ENCODE data around the gene MAT2A. TPM values are rescaled to one million over a fixed set of nuclear protein-coding genes. Genes with fewer than 3 reads are reported as not detected.
A peak's percentile ranks its signal among the peaks of the same experiment; 100 is the strongest.

Gene MAT2A
- total and polyA plus RNA-seq, 9 of the 15 experiments (the other 6 are each of a cell fraction or from before 2014, with no cell fraction given) = 130 to 1,027 (median 240) TPM

DNA sequence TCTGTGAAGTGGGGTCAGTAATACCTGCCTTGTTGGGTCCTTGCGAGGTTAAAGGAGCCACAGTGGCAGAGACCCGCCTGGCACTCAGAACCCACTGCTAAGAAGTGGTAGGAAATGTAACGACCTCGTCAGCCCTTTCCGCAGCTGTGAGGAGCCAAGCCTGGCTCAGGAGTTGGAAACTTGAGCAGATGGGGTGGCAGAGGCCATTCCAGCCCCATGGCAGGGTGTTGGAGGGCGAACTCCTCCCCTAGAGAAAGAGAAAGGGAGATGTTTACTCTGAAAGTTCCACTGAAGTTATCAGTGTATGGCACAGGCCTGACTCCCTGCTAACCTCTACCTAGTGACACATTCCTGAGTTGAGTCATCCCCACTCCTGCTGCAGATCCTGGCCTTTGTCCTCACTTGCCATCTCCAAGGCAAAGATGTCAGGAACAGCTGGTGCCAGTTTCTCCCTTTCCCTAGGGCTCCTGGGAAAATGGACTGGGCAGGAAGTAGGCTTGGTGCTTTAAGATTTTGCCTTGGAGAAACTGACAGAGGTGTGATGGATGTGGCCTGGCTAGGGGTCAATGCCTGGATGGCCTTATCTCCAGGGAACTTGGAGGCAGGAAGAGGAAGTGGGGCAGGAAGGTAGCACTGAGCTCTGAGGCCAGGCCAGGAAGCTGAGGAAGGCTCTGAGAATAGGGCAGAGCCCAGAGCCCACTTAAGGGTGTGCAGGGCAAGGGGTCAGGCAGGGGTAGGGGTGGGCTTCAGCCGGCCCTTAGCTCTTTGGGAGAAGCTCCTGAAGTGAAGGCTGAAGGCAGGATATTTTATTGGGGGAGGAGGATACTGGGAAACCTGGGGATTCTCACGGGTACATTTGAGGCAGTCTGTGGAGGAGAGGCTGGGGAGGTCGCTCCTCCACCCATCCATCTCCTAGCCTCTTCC lies 46.2 kb downstream of the MAT2A start (continued):
- TF ChIP-seq ZNF75A (CRISPR knock-in tag; IDR thresholded peaks at IDR 0.05) (no peak), RBM15 (IDR thresholded peaks at IDR 0.05; ENCODE audit: insufficient read depth, low read length) (no peak), ATF7 (IDR thresholded peaks at IDR 0.05) (peak; percentile 48), CBX1 (IDR thresholded peaks at IDR 0.05; ENCODE audit: low read depth) (no peak), POLR2AphosphoS2 (IDR thresholded peaks at IDR 0.05; ENCODE audit: low read length) (no peak), ZKSCAN1 (IDR thresholded peaks at IDR 0.05; ENCODE audit: low read depth, low read length) (no peak), TCFL5 (CRISPR knock-in tag; conservative IDR thresholded peaks at IDR 0.05) (no peak), ZZZ3 (IDR thresholded peaks at IDR 0.05) (no peak), PRPF4 (IDR thresholded peaks at IDR 0.05; ENCODE audit: insufficient read depth, low read depth, low read length, poor library complexity, severe bottlenecking) (no peak), NCOA4 (IDR thresholded peaks at IDR 0.05; ENCODE audit: partially characterized antibody) (no peak), TRIM24 (IDR thresholded peaks at IDR 0.05) (peak; percentile 22 to 45; a peak in 2 of 4 replicates)
- TF ChIP-seq, protein P1, sequence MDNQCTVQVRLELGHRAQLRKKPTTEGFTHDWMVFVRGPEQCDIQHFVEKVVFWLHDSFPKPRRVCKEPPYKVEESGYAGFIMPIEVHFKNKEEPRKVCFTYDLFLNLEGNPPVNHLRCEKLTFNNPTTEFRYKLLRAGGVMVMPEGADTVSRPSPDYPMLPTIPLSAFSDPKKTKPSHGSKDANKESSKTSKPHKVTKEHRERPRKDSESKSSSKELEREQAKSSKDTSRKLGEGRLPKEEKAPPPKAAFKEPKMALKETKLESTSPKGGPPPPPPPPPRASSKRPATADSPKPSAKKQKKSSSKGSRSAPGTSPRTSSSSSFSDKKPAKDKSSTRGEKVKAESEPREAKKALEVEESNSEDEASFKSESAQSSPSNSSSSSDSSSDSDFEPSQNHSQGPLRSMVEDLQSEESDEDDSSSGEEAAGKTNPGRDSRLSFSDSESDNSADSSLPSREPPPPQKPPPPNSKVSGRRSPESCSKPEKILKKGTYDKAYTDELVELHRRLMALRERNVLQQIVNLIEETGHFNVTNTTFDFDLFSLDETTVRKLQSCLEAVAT (IDR thresholded peaks at IDR 0.05) = no peak
- TF ChIP-seq, protein P2, sequence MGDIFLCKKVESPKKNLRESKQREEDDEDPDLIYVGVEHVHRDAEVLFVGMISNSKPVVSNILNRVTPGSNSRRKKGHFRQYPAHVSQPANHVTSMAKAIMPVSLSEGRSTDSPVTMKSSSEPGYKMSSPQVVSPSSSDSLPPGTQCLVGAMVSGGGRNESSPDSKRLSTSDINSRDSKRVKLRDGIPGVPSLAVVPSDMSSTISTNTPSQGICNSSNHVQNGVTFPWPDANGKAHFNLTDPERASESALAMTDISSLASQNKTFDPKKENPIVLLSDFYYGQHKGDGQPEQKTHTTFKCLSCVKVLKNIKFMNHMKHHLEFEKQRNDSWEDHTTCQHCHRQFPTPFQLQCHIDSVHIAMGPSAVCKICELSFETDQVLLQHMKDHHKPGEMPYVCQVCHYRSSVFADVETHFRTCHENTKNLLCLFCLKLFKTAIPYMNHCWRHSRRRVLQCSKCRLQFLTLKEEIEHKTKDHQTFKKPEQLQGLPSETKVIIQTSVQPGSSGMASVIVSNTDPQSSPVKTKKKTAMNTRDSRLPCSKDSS (IDR thresholded peaks at IDR 0.05; ENCODE audit: low read depth, partially characterized antibody) = no peak
- TF ChIP-seq, protein P3, sequence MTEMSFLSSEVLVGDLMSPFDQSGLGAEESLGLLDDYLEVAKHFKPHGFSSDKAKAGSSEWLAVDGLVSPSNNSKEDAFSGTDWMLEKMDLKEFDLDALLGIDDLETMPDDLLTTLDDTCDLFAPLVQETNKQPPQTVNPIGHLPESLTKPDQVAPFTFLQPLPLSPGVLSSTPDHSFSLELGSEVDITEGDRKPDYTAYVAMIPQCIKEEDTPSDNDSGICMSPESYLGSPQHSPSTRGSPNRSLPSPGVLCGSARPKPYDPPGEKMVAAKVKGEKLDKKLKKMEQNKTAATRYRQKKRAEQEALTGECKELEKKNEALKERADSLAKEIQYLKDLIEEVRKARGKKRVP (CRISPR knock-in tag; IDR thresholded peaks at IDR 0.05) = no peak
- TF ChIP-seq, protein P4, sequence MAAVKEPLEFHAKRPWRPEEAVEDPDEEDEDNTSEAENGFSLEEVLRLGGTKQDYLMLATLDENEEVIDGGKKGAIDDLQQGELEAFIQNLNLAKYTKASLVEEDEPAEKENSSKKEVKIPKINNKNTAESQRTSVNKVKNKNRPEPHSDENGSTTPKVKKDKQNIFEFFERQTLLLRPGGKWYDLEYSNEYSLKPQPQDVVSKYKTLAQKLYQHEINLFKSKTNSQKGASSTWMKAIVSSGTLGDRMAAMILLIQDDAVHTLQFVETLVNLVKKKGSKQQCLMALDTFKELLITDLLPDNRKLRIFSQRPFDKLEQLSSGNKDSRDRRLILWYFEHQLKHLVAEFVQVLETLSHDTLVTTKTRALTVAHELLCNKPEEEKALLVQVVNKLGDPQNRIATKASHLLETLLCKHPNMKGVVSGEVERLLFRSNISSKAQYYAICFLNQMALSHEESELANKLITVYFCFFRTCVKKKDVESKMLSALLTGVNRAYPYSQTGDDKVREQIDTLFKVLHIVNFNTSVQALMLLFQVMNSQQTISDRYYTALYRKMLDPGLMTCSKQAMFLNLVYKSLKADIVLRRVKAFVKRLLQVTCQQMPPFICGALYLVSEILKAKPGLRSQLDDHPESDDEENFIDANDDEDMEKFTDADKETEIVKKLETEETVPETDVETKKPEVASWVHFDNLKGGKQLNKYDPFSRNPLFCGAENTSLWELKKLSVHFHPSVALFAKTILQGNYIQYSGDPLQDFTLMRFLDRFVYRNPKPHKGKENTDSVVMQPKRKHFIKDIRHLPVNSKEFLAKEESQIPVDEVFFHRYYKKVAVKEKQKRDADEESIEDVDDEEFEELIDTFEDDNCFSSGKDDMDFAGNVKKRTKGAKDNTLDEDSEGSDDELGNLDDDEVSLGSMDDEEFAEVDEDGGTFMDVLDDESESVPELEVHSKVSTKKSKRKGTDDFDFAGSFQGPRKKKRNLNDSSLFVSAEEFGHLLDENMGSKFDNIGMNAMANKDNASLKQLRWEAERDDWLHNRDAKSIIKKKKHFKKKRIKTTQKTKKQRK (IDR thresholded peaks at IDR 0.05; ENCODE audit: borderline replicate concordance, low read depth, low read length) = no peak
- TF ChIP-seq, protein P5, sequence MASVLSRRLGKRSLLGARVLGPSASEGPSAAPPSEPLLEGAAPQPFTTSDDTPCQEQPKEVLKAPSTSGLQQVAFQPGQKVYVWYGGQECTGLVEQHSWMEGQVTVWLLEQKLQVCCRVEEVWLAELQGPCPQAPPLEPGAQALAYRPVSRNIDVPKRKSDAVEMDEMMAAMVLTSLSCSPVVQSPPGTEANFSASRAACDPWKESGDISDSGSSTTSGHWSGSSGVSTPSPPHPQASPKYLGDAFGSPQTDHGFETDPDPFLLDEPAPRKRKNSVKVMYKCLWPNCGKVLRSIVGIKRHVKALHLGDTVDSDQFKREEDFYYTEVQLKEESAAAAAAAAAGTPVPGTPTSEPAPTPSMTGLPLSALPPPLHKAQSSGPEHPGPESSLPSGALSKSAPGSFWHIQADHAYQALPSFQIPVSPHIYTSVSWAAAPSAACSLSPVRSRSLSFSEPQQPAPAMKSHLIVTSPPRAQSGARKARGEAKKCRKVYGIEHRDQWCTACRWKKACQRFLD (CRISPR knock-in tag; IDR thresholded peaks at IDR 0.05) = peak; percentile 78; the same call in 1 of the 2 replicates
- TF ChIP-seq, protein P6, sequence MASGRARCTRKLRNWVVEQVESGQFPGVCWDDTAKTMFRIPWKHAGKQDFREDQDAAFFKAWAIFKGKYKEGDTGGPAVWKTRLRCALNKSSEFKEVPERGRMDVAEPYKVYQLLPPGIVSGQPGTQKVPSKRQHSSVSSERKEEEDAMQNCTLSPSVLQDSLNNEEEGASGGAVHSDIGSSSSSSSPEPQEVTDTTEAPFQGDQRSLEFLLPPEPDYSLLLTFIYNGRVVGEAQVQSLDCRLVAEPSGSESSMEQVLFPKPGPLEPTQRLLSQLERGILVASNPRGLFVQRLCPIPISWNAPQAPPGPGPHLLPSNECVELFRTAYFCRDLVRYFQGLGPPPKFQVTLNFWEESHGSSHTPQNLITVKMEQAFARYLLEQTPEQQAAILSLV (tag; IDR thresholded peaks at IDR 0.05) = no peak

Measured in K562 (cell line).